Calu3 (cell line): Measurements from ENCODE around the gene C1orf52. TPM values are rescaled to one million over a fixed set of nuclear protein-coding genes. Genes with fewer than 3 reads are reported as not detected.

Experiments used
- BruUV-seq: library from RNA; stranded (reverse); fragments of 400-500 nt; replicated peaks from 2 replicates; lab custom pipeline; 2021; lab: Mats Ljungman, UMichigan
- CTCF ChIA-PET: fragments of 300-600 bp; sonication (Branson Sonifier 250); formaldehyde crosslinking; loops from one replicate; lab custom pipeline; 2022; ENCODE audit warnings: antibody characterized with exemption; lab: Charles Lee
- DNase-seq: peaks from one replicate; pipeline ENCODE4 v3.0.0; 2022
- H3K27ac Mint-ChIP-seq: one replicate; pipeline ENCODE4 v1.8.0; 2022; ENCODE audit warnings: mixed read lengths; ENCODE audit not compliant: unreplicated experiment
- H3K27me3 Mint-ChIP-seq: one replicate; pipeline ENCODE4 v1.8.0; 2022; ENCODE audit warnings: mixed read lengths; ENCODE audit not compliant: unreplicated experiment
- H3K36me3 Mint-ChIP-seq: one replicate; pipeline ENCODE4 v1.8.0; 2022; ENCODE audit warnings: mild to moderate bottlenecking, moderate library complexity, mixed read lengths; ENCODE audit not compliant: insufficient read depth, unreplicated experiment
- H3K4me1 Mint-ChIP-seq: one replicate; pipeline ENCODE4 v1.8.0; 2022; ENCODE audit warnings: mild to moderate bottlenecking, low read depth, mixed read lengths; ENCODE audit not compliant: unreplicated experiment
- H3K4me3 Mint-ChIP-seq: one replicate; pipeline ENCODE4 v1.8.0; 2022; ENCODE audit warnings: mild to moderate bottlenecking, low read depth, moderate library complexity, mixed read lengths; ENCODE audit not compliant: unreplicated experiment
- H3K9me3 Mint-ChIP-seq: one replicate; pipeline ENCODE4 v1.8.0; 2022; ENCODE audit warnings: low read depth, mixed read lengths; ENCODE audit not compliant: unreplicated experiment
- CTCF ChIP-seq: fragments of 200-600 bp; IDR thresholded peaks from one replicate; pipeline ENCODE4 v1.8.0; 2022; ENCODE audit warnings: antibody characterized with exemption; ENCODE audit not compliant: unreplicated experiment
- intact Hi-C: fragments of 100-400 bp; cut with micrococcal nuclease; formaldehyde crosslinking; loops from one replicate; pipeline ENCODE4 v1.10.0; 2022; ENCODE audit not compliant: unreplicated experiment
- total RNA-seq: library from RNA; stranded (reverse); gene quantifications from 2 replicates; pipeline ENCODE4 v1.2.3, GENCODE V29; 2022

The C1orf52 gene
- total RNA-seq, 1 experiment from 2014 or later: 29.7 TPM

- CTCF ChIA-PET: no interaction called here
- intact Hi-C loops: no loop called here
- DNase-seq: no peak
- Mint-ChIP-seq H3K27me3 (no peaks in the 10 kb centered on the region), H3K9me3 (no peaks in the 10 kb centered on the region), H3K4me3 (no peak overlapping the region), H3K4me1 (peaks cover 39% of the 10 kb centered on the region), H3K36me3 (peaks cover 6% of the 10 kb centered on the region), H3K27ac (no peak overlapping the region)
- no peak for TF ChIP-seq CTCF
- BruUV-seq: no TSS peak
Measured at GRCh38 chr1:85220756-85221201, 38.7 kb downstream of the C1orf52 start.

- Mint-ChIP-seq H3K27ac (no peak overlapping the region), H3K4me3 (no peak overlapping the region), H3K9me3 (no peaks in the 10 kb centered on the region), H3K27me3 (no peaks in the 10 kb centered on the region), H3K36me3 (peaks cover 3% of the 10 kb centered on the region), H3K4me1 (peaks cover 32% of the 10 kb centered on the region)
- CTCF ChIA-PET: no interaction called here
- TF ChIP-seq CTCF: no peak
- DNase-seq: no peak
- BruUV-seq: no TSS peak
- intact Hi-C loops: no loop called here
Measured at GRCh38 chr1:85219853-85220610, 39.4 kb downstream of the C1orf52 start.

GRCh38 chr1:85216697-85217096 lies 42.8 kb downstream of the C1orf52 start:
- Mint-ChIP-seq H3K4me3 (no peak overlapping the region), H3K27me3 (no peaks in the 10 kb centered on the region), H3K9me3 (no peaks in the 10 kb centered on the region), H3K27ac (no peak overlapping the region), H3K4me1 (peaks cover 8% of the 10 kb centered on the region), H3K36me3 (no peaks in the 10 kb centered on the region)
- TF ChIP-seq CTCF: no peak
- no TSS peak for BruUV-seq
- DNase-seq: no peak
- CTCF ChIA-PET: no interaction called here
- intact Hi-C loops: no loop called here

- Mint-ChIP-seq H3K36me3 (no peaks in the 10 kb centered on the region), H3K27me3 (no peaks in the 10 kb centered on the region), H3K4me1 (no peaks in the 10 kb centered on the region), H3K9me3 (no peaks in the 10 kb centered on the region), H3K4me3 (no peak overlapping the region), H3K27ac (no peak overlapping the region)
- TF ChIP-seq CTCF: no peak
- BruUV-seq: no TSS peak
- CTCF ChIA-PET: interaction anchor here (0.9 to 1.3 kb wide), 2 partner anchors 10 to 13 kb away, joined by 3 to 4 read pairs; no protein-coding TSS in a partner anchor
- intact Hi-C loops: no loop called here
- no peak for DNase-seq
Measured at GRCh38 chr1:85214654-85215053, 44.8 kb downstream of the C1orf52 start.
